Activated CD4-positive, alpha-beta T cell treated with anti-CD3 and anti-CD28 coated beads, Interleukin-2, amount 10 ng/mL, durations not matched to agents 24 days and 14 days (primary cell): ENCODE measurements around the gene ITPR2. TPM values are rescaled to one million over a fixed set of nuclear protein-coding genes. Genes with fewer than 3 reads are reported as not detected.
"Not testable (repeated sequence)": the region's sequence is repeated elsewhere in the genome, so short reads cannot be mapped to it uniquely, and the experiment has no call there.

ENCODE experiments used
- DNase-seq: peaks from one replicate; pipeline ENCODE4 v3.0.0; 2022
- H3K27ac Mint-ChIP-seq: one replicate; pipeline ENCODE4 v1.8.0; 2022; ENCODE audit warnings: mild to moderate bottlenecking, mixed read lengths
- H3K27me3 Mint-ChIP-seq: one replicate; pipeline ENCODE4 v1.8.0; 2022; ENCODE audit warnings: mixed read lengths
- H3K36me3 Mint-ChIP-seq: one replicate; pipeline ENCODE4 v1.8.0; 2022; ENCODE audit warnings: low read depth, mild to moderate bottlenecking, mixed read lengths
- H3K4me1 Mint-ChIP-seq: one replicate; pipeline ENCODE4 v1.8.0; 2021; ENCODE audit warnings: mixed read lengths
- H3K4me3 Mint-ChIP-seq: one replicate; pipeline ENCODE4 v1.8.0; 2022; ENCODE audit warnings: mild to moderate bottlenecking, moderate library complexity, mixed read lengths
- H3K9me3 Mint-ChIP-seq: one replicate; pipeline ENCODE4 v1.8.0; 2021; ENCODE audit warnings: mixed read lengths
- intact Hi-C: fragments of 100-400 bp; cut with micrococcal nuclease; formaldehyde crosslinking; loops from one replicate; pipeline ENCODE4 v1.15.1; 2023
- total RNA-seq: library from RNA; stranded (reverse); gene quantifications from 2 replicates; pipeline ENCODE4 v1.2.3, GENCODE V29; 2022

Gene ITPR2
- total RNA-seq, 1 donor from 2014 or later, result 46.0 TPM

GRCh38 chr12:26862787-26863186 is 29.8 kb upstream of the ITPR2 start:
- H3K27me3 Mint-ChIP-seq, result peaks cover 20% of the 10 kb centered on the region
- H3K4me3 Mint-ChIP-seq, H3K9me3 Mint-ChIP-seq, H3K27ac Mint-ChIP-seq, H3K36me3 Mint-ChIP-seq, DNase-seq, intact Hi-C loops: not testable (repeated sequence)
- peaks cover 16% of the 10 kb centered on the region for H3K4me1 Mint-ChIP-seq

- Mint-ChIP-seq H3K27me3 (peaks cover 20% of the 10 kb centered on the region), H3K4me3 (no peak overlapping the region), H3K4me1 (peaks cover 6% of the 10 kb centered on the region), H3K9me3 (no peaks in the 10 kb centered on the region), H3K36me3 (no peaks in the 10 kb centered on the region), H3K27ac (no peak overlapping the region)
- intact Hi-C loops, result no loop called here
- no peak for DNase-seq
These were observed 28.7 kb upstream of the ITPR2 start for GRCh38 chr12:26861690-26862089.

- Mint-ChIP-seq H3K36me3 (no peaks in the 10 kb centered on the region), H3K27me3 (peaks cover 18% of the 10 kb centered on the region), H3K4me3 (no peak overlapping the region), H3K9me3 (no peaks in the 10 kb centered on the region), H3K27ac (no peak overlapping the region), H3K4me1 (no peaks in the 10 kb centered on the region)
- intact Hi-C loops, result no loop called here
- no peak for DNase-seq
These were observed 24.6 kb upstream of the ITPR2 start for GRCh38 chr12:26857465-26858176.

GRCh38 chr12:26855337-26855736 is 22.3 kb upstream of the ITPR2 start:
- DNase-seq, result no peak
- H3K4me1 Mint-ChIP-seq, result no peaks in the 10 kb centered on the region
- H3K36me3 Mint-ChIP-seq, result no peaks in the 10 kb centered on the region
- H3K9me3 Mint-ChIP-seq, result no peaks in the 10 kb centered on the region
- intact Hi-C loops, result no loop called here
- no peak overlapping the region for H3K4me3 Mint-ChIP-seq
- no peak overlapping the region for H3K27ac Mint-ChIP-seq
- peaks cover 10% of the 10 kb centered on the region for H3K27me3 Mint-ChIP-seq

- Mint-ChIP-seq H3K36me3 (no peaks in the 10 kb centered on the region), H3K4me1 (no peaks in the 10 kb centered on the region)
- DNase-seq, result no peak
These were observed 21.0 kb upstream of the ITPR2 start for GRCh38 chr12:26854031-26854390.

GRCh38 chr12:26853303-26854030 is 20.5 kb upstream of the ITPR2 start:
- DNase-seq, result peak; percentile 90
- Mint-ChIP-seq H3K9me3 (no peaks in the 10 kb centered on the region), H3K27me3 (peaks cover 10% of the 10 kb centered on the region), H3K27ac (no peak overlapping the region), H3K4me3 (no peak overlapping the region), H3K36me3 (no peaks in the 10 kb centered on the region), H3K4me1 (no peaks in the 10 kb centered on the region)
- intact Hi-C loops, result loop anchor here (1.0 to 5.0 kb wide), 4 partner anchors 21 to 454 kb away; partner anchors contain the start of genes ITPR2 and TM7SF3

More at GRCh38 chr12:26854031-26854390, 21.0 kb upstream of the ITPR2 start:
- intact Hi-C loops, result loop anchor here (5.0 kb wide), 1 partner anchor 453 kb away; no protein-coding TSS in a partner anchor
- Mint-ChIP-seq H3K27me3 (peaks cover 11% of the 10 kb centered on the region), H3K27ac (no peak overlapping the region), H3K4me3 (no peak overlapping the region), H3K9me3 (no peaks in the 10 kb centered on the region)

GRCh38 chr12:26851031-26851809 is 18.2 kb upstream of the ITPR2 start:
- peaks cover 8% of the 10 kb centered on the region for H3K4me1 Mint-ChIP-seq
- no peaks in the 10 kb centered on the region for H3K9me3 Mint-ChIP-seq
- H3K4me3 Mint-ChIP-seq, result no peak overlapping the region
- no peak overlapping the region for H3K27ac Mint-ChIP-seq
- H3K27me3 Mint-ChIP-seq, result peaks cover 12% of the 10 kb centered on the region
- H3K36me3 Mint-ChIP-seq, result no peaks in the 10 kb centered on the region
- no peak for DNase-seq
- intact Hi-C loops, result loop anchor here (5.0 kb wide), 1 partner anchor 456 kb away; no protein-coding TSS in a partner anchor

- H3K4me1 Mint-ChIP-seq, result peaks cover 8% of the 10 kb centered on the region
- intact Hi-C loops, result no loop called here
These were observed 15.3 kb upstream of the ITPR2 start for GRCh38 chr12:26848156-26848825.

GRCh38 chr12:26847431-26847830 is 14.4 kb upstream of the ITPR2 start:
- H3K4me1 Mint-ChIP-seq, result peaks cover 8% of the 10 kb centered on the region
- H3K27ac Mint-ChIP-seq, result no peak overlapping the region
- H3K9me3 Mint-ChIP-seq, result no peaks in the 10 kb centered on the region
- H3K27me3 Mint-ChIP-seq, result peaks cover 12% of the 10 kb centered on the region
- intact Hi-C loops, result no loop called here
- H3K36me3 Mint-ChIP-seq, result no peaks in the 10 kb centered on the region
- no peak overlapping the region for H3K4me3 Mint-ChIP-seq
- no peak for DNase-seq

More at GRCh38 chr12:26848156-26848825, 15.3 kb upstream of the ITPR2 start:
- H3K27ac Mint-ChIP-seq, result no peak overlapping the region
- H3K9me3 Mint-ChIP-seq, result no peaks in the 10 kb centered on the region
- no peak for DNase-seq
- no peak overlapping the region for H3K4me3 Mint-ChIP-seq
- peaks cover 12% of the 10 kb centered on the region for H3K27me3 Mint-ChIP-seq
- no peaks in the 10 kb centered on the region for H3K36me3 Mint-ChIP-seq

- no peak for DNase-seq
- Mint-ChIP-seq H3K4me3 (peak overlapping the region; percentile 22), H3K4me1 (peaks cover 8% of the 10 kb centered on the region), H3K9me3 (no peaks in the 10 kb centered on the region), H3K27me3 (peaks cover 12% of the 10 kb centered on the region), H3K36me3 (no peaks in the 10 kb centered on the region), H3K27ac (no peak overlapping the region)
- intact Hi-C loops, result no loop called here
These were observed 13.4 kb upstream of the ITPR2 start for GRCh38 chr12:26846416-26846815.

- Mint-ChIP-seq H3K4me1 (peaks cover 10% of the 10 kb centered on the region), H3K9me3 (no peaks in the 10 kb centered on the region), H3K36me3 (no peaks in the 10 kb centered on the region), H3K27ac (no peak overlapping the region), H3K4me3 (peak overlapping the region; percentile 3), H3K27me3 (peaks cover 12% of the 10 kb centered on the region)
- intact Hi-C loops, result no loop called here
- peak; percentile 53 for DNase-seq
These were observed 13.0 kb upstream of the ITPR2 start for GRCh38 chr12:26845984-26846383.

GRCh38 chr12:26845057-26845666 is 12.2 kb upstream of the ITPR2 start:
- Mint-ChIP-seq H3K36me3 (no peaks in the 10 kb centered on the region), H3K27me3 (peaks cover 9% of the 10 kb centered on the region), H3K4me1 (peaks cover 10% of the 10 kb centered on the region), H3K27ac (no peak overlapping the region), H3K9me3 (no peaks in the 10 kb centered on the region), H3K4me3 (no peak overlapping the region)
- peak; percentile 57 for DNase-seq
- intact Hi-C loops, result no loop called here

- intact Hi-C loops, result no loop called here
- Mint-ChIP-seq H3K27ac (no peak overlapping the region), H3K27me3 (peaks cover 5% of the 10 kb centered on the region), H3K36me3 (no peaks in the 10 kb centered on the region), H3K4me3 (no peak overlapping the region), H3K4me1 (peaks cover 10% of the 10 kb centered on the region), H3K9me3 (no peaks in the 10 kb centered on the region)
- no peak for DNase-seq
These were observed 10.3 kb upstream of the ITPR2 start for GRCh38 chr12:26843311-26843710.
